H7 (cell line): Measurements from ENCODE around the gene DOK4. TPM values are rescaled to one million over a fixed set of nuclear protein-coding genes. Genes with fewer than 3 reads are reported as not detected.
"Not testable (repeated sequence)": the region's sequence is repeated elsewhere in the genome, so short reads cannot be mapped to it uniquely, and the experiment has no call there.

ENCODE experiments used
- DNase-seq: peaks from one replicate; pipeline ENCODE4 v3.0.0; 2012
- H3K27me3 ChIP-seq: 2 replicates; pipeline ENCODE4 v1.6.0; 2011; ENCODE audit warnings: mild to moderate bottlenecking, low read length; ENCODE audit not compliant: control insufficient read depth, insufficient read depth
- H3K36me3 ChIP-seq: replicated peaks from 2 replicates; pipeline ENCODE4 v1.5.1; 2011; ENCODE audit warnings: low read length; ENCODE audit not compliant: control insufficient read depth, insufficient read depth
- H3K4me3 ChIP-seq: 2 replicates; pipeline ENCODE4 v1.5.1; 2011; ENCODE audit warnings: low read depth, mild to moderate bottlenecking, control low read depth, low read length, moderate library complexity; ENCODE audit not compliant: insufficient read depth
- total RNA-seq: library from RNA; depleted of rRNA; stranded (reverse); fragments of >200 nt; shearing (Covaris generic); gene quantifications from 2 replicates; pipeline ENCODE4 v1.2.3, GENCODE V29; 2014

DOK4 gene
- total RNA-seq, 1 experiment from 2014 or later, result 15.3 TPM

GRCh38 chr16:57500578-57501111, 14.4 kb upstream of the DOK4 start:
- DNase-seq, result peak; percentile 42
- Histone ChIP-seq H3K36me3 (no peaks in the 10 kb centered on the region), H3K27me3 (no peaks in the 10 kb centered on the region; the same call in 1 of the 2 replicates), H3K4me3 (no peak overlapping the region)

- not testable (repeated sequence) for H3K4me3 ChIP-seq, H3K36me3 ChIP-seq, DNase-seq, H3K27me3 ChIP-seq
Observed at GRCh38 chr16:57499941-57500340, 13.6 kb upstream of the DOK4 start.

- DNase-seq, result peak; percentile 13
- Histone ChIP-seq H3K27me3 (no peaks in the 10 kb centered on the region; the same call in 1 of the 2 replicates), H3K4me3 (no peak overlapping the region)
Observed at GRCh38 chr16:57498031-57498430, 11.7 kb upstream of the DOK4 start.

GRCh38 chr16:57497121-57497520, 10.8 kb upstream of the DOK4 start:
- no peaks in the 10 kb centered on the region for H3K36me3 ChIP-seq
- DNase-seq, result peak; percentile 33
- no peaks in the 10 kb centered on the region for H3K27me3 ChIP-seq
- no peak overlapping the region for H3K4me3 ChIP-seq

More at GRCh38 chr16:57498031-57498430, 11.7 kb upstream of the DOK4 start:
- H3K36me3 ChIP-seq, result no peaks in the 10 kb centered on the region

GRCh38 chr16:57493767-57494166, 7.5 kb upstream of the DOK4 start:
- peak; percentile 5 for DNase-seq
- no peaks in the 10 kb centered on the region for H3K36me3 ChIP-seq
- H3K4me3 ChIP-seq, result no peak overlapping the region
- no peaks in the 10 kb centered on the region for H3K27me3 ChIP-seq

- no peak overlapping the region for H3K4me3 ChIP-seq
Observed at GRCh38 chr16:57489229-57489628, 2.9 kb upstream of the DOK4 start.

GRCh38 chr16:57486858-57487834, 853 bp upstream of the DOK4 start:
- peaks cover 12% of the 10 kb centered on the region for H3K27me3 ChIP-seq
- DNase-seq, result no peak
- no peak overlapping the region; the same call in 1 of the 2 replicates for H3K4me3 ChIP-seq
- H3K36me3 ChIP-seq, result no peaks in the 10 kb centered on the region

More at GRCh38 chr16:57489229-57489628, 2.9 kb upstream of the DOK4 start:
- DNase-seq, result no peak
- no peaks in the 10 kb centered on the region for H3K36me3 ChIP-seq
- H3K27me3 ChIP-seq, result peaks cover 12% of the 10 kb centered on the region

- H3K4me3 ChIP-seq, result peak overlapping the region; percentile 71
- peaks cover 12% of the 10 kb centered on the region for H3K27me3 ChIP-seq
- DNase-seq, result no peak
- H3K36me3 ChIP-seq, result no peaks in the 10 kb centered on the region
Observed at GRCh38 chr16:57485091-57485915, 990 bp downstream of the DOK4 start.

- DNase-seq, result no peak
- H3K4me3 ChIP-seq, result no peak overlapping the region
- H3K27me3 ChIP-seq, result peaks cover 12% of the 10 kb centered on the region
- no peaks in the 10 kb centered on the region for H3K36me3 ChIP-seq
Observed at GRCh38 chr16:57484515-57485005, 1.7 kb downstream of the DOK4 start.

- H3K36me3 ChIP-seq, result no peaks in the 10 kb centered on the region
- no peak for DNase-seq
- no peak overlapping the region for H3K4me3 ChIP-seq
- H3K27me3 ChIP-seq, result peaks cover 18% of the 10 kb centered on the region
Observed at GRCh38 chr16:57483725-57484514, 2.4 kb downstream of the DOK4 start.

GRCh38 chr16:57482845-57483545, 3.3 kb downstream of the DOK4 start:
- H3K27me3 ChIP-seq, result peaks cover 25% of the 10 kb centered on the region
- no peak for DNase-seq
- no peaks in the 10 kb centered on the region for H3K36me3 ChIP-seq
- H3K4me3 ChIP-seq, result no peak overlapping the region

- H3K4me3 ChIP-seq, result no peak overlapping the region
- no peaks in the 10 kb centered on the region for H3K36me3 ChIP-seq
- DNase-seq, result no peak
- H3K27me3 ChIP-seq, result peaks cover 25% of the 10 kb centered on the region
Observed at GRCh38 chr16:57481421-57481820, 4.9 kb downstream of the DOK4 start.

GRCh38 chr16:57480754-57481230, 5.5 kb downstream of the DOK4 start:
- peaks cover 22% of the 10 kb centered on the region for H3K27me3 ChIP-seq
- no peaks in the 10 kb centered on the region for H3K36me3 ChIP-seq
- H3K4me3 ChIP-seq, result no peak overlapping the region
- DNase-seq, result no peak
